Measurements from ENCODE around the gene THSD4.

The THSD4 gene

DNA sequence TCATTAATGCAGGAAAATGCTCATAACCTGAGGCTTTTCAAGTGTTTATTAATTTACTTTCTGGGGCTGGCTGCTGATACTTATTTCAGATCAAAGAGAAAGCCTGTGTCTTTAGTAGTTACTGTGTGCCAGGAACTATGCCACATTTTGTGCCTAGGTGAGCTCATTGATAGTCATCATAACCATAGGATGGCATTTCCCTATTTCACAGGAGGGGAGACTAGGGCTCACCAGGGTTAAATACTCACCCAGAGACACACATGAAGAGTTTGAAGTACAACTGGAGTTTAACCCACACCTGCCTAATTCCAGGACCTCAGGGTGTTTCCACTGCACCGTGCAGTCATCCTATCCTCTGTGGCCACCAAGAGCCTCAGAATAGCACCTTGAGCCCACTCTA is 430.7 kb downstream of the THSD4 start:
- DNase-seq (ENCODE audit: low read depth), result no peak

DNA sequence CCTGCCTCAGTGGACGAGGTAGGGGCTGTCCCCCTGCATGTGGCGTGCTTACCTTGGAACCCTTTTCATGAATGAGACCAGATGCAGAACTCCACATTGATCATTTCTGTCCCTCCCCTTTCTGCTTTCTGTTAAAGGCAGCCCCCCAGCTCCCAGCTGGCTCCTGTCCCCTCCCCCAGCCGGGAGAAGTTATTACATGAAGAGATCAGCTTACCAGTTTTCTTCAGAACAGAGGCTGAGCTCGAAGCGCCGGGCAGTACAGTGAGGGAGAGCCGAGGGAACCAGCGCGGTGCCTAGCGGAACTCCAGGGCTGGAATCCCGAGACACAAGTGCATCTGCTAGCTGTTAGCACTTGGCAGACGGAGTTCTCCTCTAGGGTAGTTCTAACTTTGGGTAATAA is 431.7 kb downstream of the THSD4 start:
- no peak for DNase-seq (ENCODE audit: low read depth)

DNA sequence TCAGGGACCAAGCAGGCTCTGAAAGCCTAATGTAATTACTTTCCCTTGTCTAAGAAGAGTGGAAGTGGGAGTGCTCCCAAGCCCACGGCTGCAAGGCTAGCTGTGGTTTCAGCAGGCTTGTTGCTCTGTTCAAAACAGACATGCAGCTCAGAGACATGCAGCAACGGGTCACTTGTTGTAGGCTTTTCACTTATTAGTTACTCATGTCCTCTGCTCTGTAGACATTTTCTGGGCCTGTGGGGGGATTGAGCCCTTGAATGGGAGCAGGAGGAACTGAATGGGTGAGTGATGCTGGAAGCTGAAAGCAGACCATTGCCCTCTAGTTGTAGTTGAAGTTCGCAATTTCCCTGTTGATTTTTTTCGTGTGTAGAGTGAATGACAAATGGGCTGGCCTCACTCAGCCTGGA is 433.1 kb downstream of the THSD4 start:
- DNase-seq (ENCODE audit: low read depth), result no peak

DNA sequence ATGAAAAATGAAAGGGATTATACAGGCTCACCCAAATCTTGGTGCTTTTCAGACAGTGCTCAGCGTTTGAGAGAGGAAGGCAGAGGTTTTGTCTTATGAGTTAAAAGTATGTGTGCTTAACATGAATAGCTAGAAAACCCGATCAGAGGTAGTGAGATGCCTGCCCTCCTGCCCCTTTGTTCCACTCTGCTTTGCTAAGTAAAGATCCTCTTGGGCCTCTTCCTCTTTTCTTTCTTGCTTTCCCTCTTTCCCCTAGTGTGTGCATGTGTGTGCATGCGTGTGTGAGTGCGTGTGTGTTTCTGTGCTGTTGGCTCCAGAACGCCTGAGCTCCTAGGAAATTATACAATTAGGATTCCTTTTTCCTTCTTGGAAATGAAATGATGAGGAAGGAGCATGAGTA is 433.8 kb downstream of the THSD4 start:
- no peak for DNase-seq (ENCODE audit: low read depth)

DNA sequence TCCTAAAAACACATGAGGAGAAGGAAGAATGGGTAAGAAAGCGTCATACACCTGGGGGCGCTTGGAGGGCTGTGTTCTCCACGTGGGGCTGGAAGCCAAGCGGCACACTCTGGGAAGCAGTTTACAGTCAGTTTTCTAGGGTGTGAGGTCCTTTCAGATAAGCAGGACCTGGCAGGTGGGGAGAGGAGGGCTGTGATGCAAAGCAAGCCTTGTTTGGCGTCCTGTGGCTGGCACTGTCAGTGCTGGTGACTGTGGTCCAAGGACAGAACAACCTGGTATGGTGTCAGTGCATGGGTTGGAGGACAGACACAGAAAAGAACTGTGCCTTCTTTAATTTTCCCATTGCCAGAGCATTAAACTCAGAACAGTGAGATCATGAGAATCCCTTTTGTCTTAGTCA is 434.4 kb downstream of the THSD4 start:
- no peak for DNase-seq (ENCODE audit: low read depth)

DNA sequence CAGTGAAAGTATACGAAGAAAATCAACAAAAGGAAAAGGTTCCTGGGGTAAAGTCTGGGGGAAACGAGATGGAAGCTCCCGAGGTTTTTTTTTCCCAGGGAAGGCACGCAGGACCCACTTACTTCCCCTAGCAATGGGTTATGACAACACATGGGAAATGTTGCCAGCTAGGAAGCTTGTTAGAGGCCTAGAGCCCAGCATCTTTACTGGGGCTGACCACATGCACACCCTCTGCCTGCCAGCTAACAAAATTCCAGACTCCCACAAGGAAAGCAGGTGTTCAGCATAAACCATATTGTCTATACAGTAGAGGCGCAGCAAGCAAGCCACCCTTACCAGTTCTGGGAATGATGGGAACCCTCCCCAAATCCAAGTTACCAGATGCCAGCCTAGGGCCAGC is 436.3 kb downstream of the THSD4 start:
- no peak for DNase-seq (ENCODE audit: low read depth)

DNA sequence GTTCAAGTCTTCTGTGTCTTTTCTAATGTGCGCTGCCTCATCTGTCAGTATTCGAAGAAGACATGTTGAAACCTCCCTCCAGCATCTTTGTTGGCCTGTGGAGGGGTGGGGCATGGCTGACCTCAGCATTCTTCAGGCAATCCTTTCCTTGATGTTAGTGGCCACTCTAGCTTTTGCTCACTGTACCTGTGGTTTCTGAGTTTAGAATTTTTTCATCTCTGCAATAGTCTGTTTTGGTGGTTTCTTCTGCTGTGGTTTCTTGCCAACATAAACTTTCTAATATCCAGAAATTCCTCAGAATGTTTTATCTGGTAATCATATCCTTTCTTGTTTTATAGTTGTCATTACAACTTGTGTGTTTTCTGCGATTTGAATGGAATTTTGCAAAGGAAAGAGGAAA is 443.8 kb downstream of the THSD4 start:
- DNase-seq (ENCODE audit: low read depth), result no peak

- DNase-seq (ENCODE audit: low read depth), result no peak
These were observed 444.3 kb downstream of the THSD4 start for GRCh38 chr15:71559616-71560015.

DNA sequence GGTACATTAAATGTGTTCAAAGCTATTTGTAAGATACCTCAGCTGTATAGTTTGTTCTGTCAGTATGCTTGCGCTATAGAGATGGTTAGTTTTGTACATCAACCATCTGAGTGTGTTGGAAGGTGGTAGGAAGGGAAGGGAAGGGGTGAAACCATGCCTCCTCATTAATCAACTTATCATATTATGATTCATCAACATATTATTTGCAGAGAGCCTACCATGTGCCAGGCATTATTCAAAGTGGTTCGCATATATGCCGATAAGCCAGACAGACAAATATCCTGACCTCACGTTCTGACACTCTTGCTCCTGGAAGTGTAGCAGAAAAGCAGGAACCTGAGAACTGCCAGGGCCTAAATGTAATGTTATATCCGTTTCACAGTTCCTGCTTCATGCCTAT is 447.0 kb downstream of the THSD4 start:
- no peak for DNase-seq (ENCODE audit: low read depth)

DNA sequence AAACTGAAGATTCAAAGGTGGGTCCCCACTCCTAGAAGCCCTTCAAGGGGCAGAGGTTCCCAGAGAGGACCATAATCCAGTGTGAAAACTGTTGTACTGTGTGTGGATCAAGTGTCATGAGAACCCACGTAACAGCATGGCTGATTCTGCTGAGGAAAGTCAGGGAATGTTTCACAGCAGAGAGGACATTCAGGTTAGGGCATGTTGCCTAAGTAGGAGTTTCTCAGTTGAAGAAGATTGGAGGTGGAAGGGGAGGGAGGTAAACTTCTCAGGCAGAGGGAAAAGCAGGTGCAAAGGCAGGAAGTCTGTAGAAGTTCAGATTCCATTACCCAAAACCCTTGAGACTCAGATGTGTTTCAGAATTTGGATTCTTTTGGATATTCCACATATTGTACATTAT is 448.9 kb downstream of the THSD4 start:
- DNase-seq (ENCODE audit: low read depth), result no peak

DNA sequence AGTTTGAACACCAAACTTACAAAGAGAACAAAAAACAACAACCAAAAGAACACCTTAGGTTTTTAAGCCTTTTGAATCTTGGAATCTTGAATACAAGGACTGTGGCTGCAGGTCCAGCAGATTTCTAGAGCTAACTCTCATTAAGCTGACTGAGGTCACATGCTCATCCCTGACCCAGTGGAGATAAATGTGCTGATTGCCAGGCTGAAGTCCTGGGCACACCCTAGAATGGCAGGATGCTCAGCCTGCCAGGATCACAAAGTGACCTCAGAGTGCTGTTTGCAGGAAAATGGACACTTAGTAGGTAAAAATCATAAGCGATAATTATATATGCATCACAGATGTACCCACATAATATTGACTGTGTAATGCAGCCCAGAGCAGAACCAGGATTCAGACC is 449.7 kb downstream of the THSD4 start:
- no peak for DNase-seq (ENCODE audit: low read depth)

DNA sequence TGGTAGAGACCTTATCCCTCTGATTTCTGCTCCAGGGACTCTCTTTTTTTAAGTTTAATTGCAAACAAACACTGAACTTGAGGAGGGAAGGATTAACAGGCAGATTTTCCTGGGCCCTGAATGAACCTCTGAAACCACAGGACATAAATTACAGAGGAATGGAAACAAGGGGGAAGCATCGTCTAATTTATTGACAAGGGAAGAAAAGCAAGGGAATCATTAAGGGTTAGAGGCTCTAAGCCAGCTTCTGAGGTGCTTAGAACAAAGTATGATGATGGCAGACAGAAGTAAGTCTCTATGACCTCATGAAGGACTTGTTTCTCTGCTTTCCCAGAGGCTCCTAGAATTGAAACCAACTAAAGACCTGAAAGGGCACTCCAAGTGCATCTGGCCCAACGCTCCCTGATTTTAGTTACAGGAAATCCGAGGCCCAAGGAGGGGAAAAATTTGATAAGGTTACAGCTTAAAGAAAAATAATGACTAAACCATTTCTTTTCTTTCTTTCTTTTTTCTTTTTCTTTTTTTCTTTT is 450.4 kb downstream of the THSD4 start:
- no peak for DNase-seq (ENCODE audit: low read depth)

DNA sequence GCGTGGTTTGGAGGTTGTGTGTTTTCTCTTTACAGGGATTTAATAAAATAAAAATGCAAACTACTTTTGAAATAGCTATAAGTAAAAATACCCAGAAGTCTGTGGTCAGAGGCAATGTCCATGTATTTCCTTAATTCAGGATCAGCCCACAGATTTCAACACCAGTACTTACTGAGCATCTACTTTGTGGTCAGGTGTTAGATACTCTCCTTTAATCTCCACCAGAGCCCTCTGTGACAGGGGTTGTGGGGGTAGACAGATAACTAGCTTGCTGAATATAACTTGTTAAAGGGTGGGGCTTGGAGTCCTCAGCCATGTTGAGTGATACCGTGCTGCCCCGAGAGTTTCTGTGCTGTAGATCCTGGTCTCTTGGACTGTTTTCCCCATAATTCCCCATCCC is 451.0 kb downstream of the THSD4 start:
- no peak for DNase-seq (ENCODE audit: low read depth)

DNA sequence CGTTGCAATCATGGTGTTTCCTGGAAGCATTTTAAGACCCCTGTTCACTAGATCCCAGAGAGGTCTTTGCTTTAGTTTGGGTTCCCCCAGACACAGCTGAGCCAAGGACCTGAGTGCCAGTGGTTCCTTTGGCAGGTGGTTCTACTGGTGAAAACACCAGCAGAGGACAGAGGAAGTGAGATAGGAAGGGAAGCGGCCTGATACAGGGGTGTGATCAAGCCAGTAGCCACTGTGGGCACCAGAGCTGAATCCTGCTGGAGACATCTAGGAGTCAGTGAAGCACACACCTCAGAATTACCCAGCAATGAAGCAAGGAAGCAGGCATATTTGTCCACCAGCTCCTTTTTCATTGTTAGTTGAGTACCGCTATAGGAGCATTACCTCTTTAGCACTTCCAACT is 451.9 kb downstream of the THSD4 start:
- no peak for DNase-seq (ENCODE audit: low read depth)

- no peak for DNase-seq (ENCODE audit: low read depth)
These were observed 453.0 kb downstream of the THSD4 start for GRCh38 chr15:71568227-71568626.

DNA sequence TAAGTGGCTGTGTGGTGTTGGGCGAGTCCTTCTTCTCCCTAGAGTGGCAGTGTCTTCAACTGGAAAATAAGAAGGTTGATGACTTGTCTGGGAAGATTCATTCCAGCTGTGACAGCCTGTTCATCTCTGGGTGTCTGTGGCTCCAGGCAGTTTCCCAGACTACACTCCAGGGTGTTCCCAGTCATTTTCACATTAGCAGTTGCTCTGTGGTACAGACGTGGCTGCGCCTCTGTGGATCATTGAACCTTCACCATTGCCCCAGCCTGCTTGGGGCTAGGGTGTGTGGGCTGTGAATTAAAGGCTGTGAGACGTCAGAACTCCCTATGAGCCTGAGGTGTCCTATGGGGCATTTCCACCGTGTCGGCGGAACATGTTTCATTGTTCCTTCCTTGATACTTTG is 455.5 kb downstream of the THSD4 start:
- DNase-seq (ENCODE audit: low read depth), result no peak

DNA sequence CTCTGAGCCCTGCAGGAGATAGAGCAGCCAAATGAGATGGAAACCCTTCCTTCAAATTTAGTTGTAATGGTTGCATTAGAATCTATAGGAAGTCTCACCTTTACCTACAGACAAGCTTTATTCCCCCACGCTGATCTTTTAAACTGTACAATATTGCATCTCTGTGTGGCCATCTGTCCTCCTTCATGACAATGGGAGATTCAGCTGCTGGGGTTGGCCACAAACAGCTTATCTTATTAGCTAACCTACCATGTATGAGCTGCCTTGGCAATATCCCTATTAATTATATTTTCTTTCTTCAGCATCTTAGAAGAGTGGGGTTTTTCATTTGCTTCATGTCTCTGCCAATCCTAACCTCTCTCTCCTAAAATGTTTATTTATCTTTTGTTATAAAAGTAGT is 456.4 kb downstream of the THSD4 start:
- DNase-seq (ENCODE audit: low read depth), result no peak

GRCh38 chr15:71572452-71573053 is 457.3 kb downstream of the THSD4 start:
- no peak for DNase-seq (ENCODE audit: low read depth)

DNA sequence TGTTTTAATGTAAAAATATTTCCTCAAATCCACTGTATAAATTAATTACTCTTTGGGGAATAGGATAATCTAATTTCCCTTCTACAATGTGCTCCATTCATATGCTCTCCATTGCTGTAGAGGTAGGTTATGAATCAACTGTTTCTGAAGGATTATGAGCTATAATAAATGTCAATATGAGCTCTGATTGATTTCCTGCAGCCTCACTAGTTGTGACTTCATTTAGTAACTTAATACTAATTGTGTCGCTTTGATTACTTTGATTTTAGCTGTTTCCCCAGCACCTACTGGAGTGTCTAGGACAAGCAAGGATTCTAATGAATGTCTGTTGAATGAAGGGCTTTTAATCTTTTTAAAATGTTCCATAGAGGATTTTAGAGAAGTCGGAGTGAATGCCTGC is 458.3 kb downstream of the THSD4 start:
- DNase-seq (ENCODE audit: low read depth), result no peak

DNA sequence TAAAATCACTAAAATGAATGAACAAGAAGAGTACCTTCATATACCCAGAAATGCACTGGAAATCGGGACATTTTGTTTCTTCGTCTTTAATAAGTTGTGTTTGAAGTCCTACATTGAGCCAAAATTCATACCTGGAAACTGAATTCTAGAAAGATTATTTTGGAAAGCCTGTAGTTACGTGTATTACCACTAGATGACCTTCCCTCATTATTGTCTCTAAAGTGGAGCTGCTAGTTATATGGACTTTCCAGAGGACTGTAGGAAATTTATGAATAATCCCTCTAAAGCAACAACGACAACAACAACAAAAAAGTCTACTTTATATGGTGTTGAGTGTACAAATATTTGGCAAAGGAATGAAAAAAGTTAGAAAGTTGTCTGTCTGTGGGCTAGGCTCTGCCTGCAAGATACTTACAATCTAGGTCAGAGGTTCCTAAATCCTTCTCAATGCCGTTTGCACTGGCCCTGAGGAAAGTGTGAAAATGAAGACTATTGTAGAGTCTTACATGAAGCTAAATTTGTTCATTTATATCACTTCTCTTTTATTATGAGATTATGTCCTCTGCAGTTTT is 460.3 kb downstream of the THSD4 start:
- no peak for DNase-seq (ENCODE audit: low read depth)

GRCh38 chr15:71577071-71577470 is 461.8 kb downstream of the THSD4 start:
- DNase-seq (ENCODE audit: low read depth), result no peak

DNA sequence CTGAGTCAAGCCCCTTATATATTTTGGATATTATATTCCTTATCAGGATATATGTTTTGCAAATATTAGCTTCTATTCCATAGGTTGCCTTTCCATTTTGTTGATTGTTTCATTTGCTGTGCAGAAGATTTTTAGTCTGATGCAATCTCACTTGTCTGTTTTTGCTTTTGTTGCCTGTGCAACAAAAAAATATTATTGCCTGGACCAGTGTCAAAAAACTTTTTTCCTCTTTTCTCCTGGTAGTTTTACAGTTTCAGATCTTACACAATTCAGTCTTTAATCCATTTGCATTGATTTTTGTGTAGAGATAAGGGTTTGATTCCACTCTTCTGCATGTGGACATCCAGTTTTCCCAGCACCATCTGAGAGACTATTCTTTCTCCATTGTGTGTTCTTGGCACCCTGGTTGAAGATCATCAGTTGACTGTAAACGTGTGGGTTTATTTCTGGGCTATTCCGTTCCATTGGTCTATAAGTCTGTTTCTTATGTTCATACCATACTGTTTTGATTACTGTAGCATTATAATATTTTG is 466.2 kb downstream of the THSD4 start:
- DNase-seq (ENCODE audit: low read depth), result no peak

- DNase-seq (ENCODE audit: low read depth), result no peak
These were observed 469.9 kb downstream of the THSD4 start for GRCh38 chr15:71585159-71585558.

DNA sequence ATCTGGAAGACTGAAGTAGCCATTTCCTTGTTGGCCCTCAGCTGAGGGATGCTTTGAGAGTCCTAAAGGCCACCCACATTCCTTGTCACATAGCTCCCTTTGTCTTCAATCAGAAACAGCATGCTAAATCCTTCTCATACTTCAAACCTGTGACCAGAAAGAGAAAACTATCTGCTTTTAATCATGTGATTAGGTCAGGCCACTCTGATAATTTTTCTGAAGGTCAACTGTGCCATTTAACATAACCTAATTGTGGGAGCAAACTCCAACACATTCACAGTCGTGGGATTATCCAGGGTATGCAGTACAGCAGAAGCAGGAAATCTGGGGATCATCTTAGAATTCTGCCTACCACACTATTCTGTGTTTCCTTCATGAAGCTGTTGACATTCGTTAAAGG is 471.2 kb downstream of the THSD4 start:
- no peak for DNase-seq (ENCODE audit: low read depth)
